Lower lobe of right lung (tissue), 2 donors: Measurements from ENCODE around the gene COLEC12. TPM values are rescaled to one million over a fixed set of nuclear protein-coding genes. Genes with fewer than 3 reads are reported as not detected.

Source experiments
- ATAC-seq, 2 donors: fragments of 200-7000 bp; cut with Tn5 transposase; one replicate each; pipeline ENCODE4 v1.9.1; 2020 to 2022; ENCODE audit warnings: mild to moderate bottlenecking in 2 of 2, moderate library complexity in 2 of 2
- DNase-seq: peaks from one replicate; pipeline ENCODE4 v3.0.0-alpha.2; 2020
- H3K27ac ChIP-seq: fragments of 200-600 bp; one replicate; pipeline ENCODE4 v1.8.0; 2022
- H3K27me3 ChIP-seq: fragments of 200-600 bp; one replicate; pipeline ENCODE4 v1.8.0; 2022; ENCODE audit warnings: low read depth
- H3K36me3 ChIP-seq: fragments of 200-600 bp; one replicate; pipeline ENCODE4 v1.8.0; 2022; ENCODE audit warnings: mild to moderate bottlenecking
- H3K4me1 ChIP-seq: fragments of 200-600 bp; one replicate; pipeline ENCODE4 v1.8.0; 2022
- H3K4me3 ChIP-seq: fragments of 200-600 bp; one replicate; pipeline ENCODE4 v1.8.0; 2022; ENCODE audit warnings: mild to moderate bottlenecking
- H3K9me3 ChIP-seq: fragments of 200-600 bp; one replicate; pipeline ENCODE4 v1.8.0; 2022
- CTCF ChIP-seq: fragments of 200-600 bp; IDR thresholded peaks from one replicate; pipeline ENCODE4 v1.8.0; 2022; ENCODE audit warnings: antibody characterized with exemption, mild to moderate bottlenecking
- intact Hi-C: fragments of 100-400 bp; cut with DNase I; formaldehyde crosslinking; loops from one replicate; pipeline ENCODE4 v1.11.0; 2022
- total RNA-seq: library from RNA; stranded (reverse); fragmentation: NEBNext Ultra II Directional; extraction: Animal tissue kit (Norgen Biotek cat#: 25700); gene quantifications from one replicate; pipeline ENCODE4 v1.2.1, GENCODE V29; 2021
- donor health status: DM: no; HTN: yes; CAD: no; lungs with severe emphysema.

COLEC12 gene
- total RNA-seq, 1 donor from 2014 or later = 79.2 TPM

GRCh38 chr18:490624-491023 is 9.9 kb downstream of the COLEC12 start:
- intact Hi-C loops = no loop called here
- H3K27ac ChIP-seq = no peak overlapping the region
- H3K4me3 ChIP-seq = no peak overlapping the region
- no peak for ATAC-seq
- DNase-seq = no peak
- H3K27me3 ChIP-seq = no peaks in the 10 kb centered on the region
- no peaks in the 10 kb centered on the region for H3K36me3 ChIP-seq
- no peaks in the 10 kb centered on the region for H3K9me3 ChIP-seq
- H3K4me1 ChIP-seq = peaks cover 39% of the 10 kb centered on the region
- no peak for TF ChIP-seq CTCF

- DNase-seq (no peak), ATAC-seq (peak; percentile 40 to 61)
- H3K27me3 ChIP-seq = no peaks in the 10 kb centered on the region
- intact Hi-C loops = no loop called here
- H3K27ac ChIP-seq = no peak overlapping the region
- no peaks in the 10 kb centered on the region for H3K36me3 ChIP-seq
- peaks cover 39% of the 10 kb centered on the region for H3K4me1 ChIP-seq
- H3K4me3 ChIP-seq = no peak overlapping the region
- H3K9me3 ChIP-seq = no peaks in the 10 kb centered on the region
- TF ChIP-seq CTCF = no peak
Observed at GRCh38 chr18:490024-490366, 10.5 kb downstream of the COLEC12 start.

GRCh38 chr18:489244-490023 is 11.1 kb downstream of the COLEC12 start:
- TF ChIP-seq CTCF = no peak
- peak in 1 of 2 donors; percentile 47 for ATAC-seq
- H3K27ac ChIP-seq = no peak overlapping the region

GRCh38 chr18:486929-487740 is 13.4 kb downstream of the COLEC12 start:
- Histone ChIP-seq H3K4me3 (no peak overlapping the region), H3K27ac (no peak overlapping the region), H3K9me3 (no peaks in the 10 kb centered on the region), H3K27me3 (no peaks in the 10 kb centered on the region), H3K4me1 (peaks cover 31% of the 10 kb centered on the region), H3K36me3 (no peaks in the 10 kb centered on the region)
- intact Hi-C loops = no loop called here
- TF ChIP-seq CTCF = no peak
- DNase-seq (no peak), ATAC-seq (peak in 1 of 2 donors; percentile 44)

More at GRCh38 chr18:489244-490023, 11.1 kb downstream of the COLEC12 start:
- no peak for DNase-seq
- H3K4me3 ChIP-seq = no peak overlapping the region
- no peaks in the 10 kb centered on the region for H3K36me3 ChIP-seq
- H3K27me3 ChIP-seq = no peaks in the 10 kb centered on the region
- intact Hi-C loops = no loop called here
- H3K9me3 ChIP-seq = no peaks in the 10 kb centered on the region
- H3K4me1 ChIP-seq = peaks cover 39% of the 10 kb centered on the region

GRCh38 chr18:484749-485464 is 15.6 kb downstream of the COLEC12 start:
- Histone ChIP-seq H3K27me3 (no peaks in the 10 kb centered on the region), H3K9me3 (no peaks in the 10 kb centered on the region), H3K27ac (no peak overlapping the region), H3K4me3 (no peak overlapping the region), H3K4me1 (peaks cover 24% of the 10 kb centered on the region), H3K36me3 (no peaks in the 10 kb centered on the region)
- intact Hi-C loops = no loop called here
- DNase-seq = no peak
- TF ChIP-seq CTCF = no peak
- peak; percentile 74 to 80 for ATAC-seq
